NB4 (cell line): Measurements from ENCODE around the gene BCL7C.

Source experiments
- CTCF ChIP-seq: IDR thresholded peaks from one replicate; pipeline ENCODE4 v1.5.1; 2012; ENCODE audit warnings: low read depth, low read length
- MAX ChIP-seq: IDR thresholded peaks from 2 replicates; pipeline ENCODE4 v1.6.1; 2011; ENCODE audit warnings: low read depth, low read length

DNA sequence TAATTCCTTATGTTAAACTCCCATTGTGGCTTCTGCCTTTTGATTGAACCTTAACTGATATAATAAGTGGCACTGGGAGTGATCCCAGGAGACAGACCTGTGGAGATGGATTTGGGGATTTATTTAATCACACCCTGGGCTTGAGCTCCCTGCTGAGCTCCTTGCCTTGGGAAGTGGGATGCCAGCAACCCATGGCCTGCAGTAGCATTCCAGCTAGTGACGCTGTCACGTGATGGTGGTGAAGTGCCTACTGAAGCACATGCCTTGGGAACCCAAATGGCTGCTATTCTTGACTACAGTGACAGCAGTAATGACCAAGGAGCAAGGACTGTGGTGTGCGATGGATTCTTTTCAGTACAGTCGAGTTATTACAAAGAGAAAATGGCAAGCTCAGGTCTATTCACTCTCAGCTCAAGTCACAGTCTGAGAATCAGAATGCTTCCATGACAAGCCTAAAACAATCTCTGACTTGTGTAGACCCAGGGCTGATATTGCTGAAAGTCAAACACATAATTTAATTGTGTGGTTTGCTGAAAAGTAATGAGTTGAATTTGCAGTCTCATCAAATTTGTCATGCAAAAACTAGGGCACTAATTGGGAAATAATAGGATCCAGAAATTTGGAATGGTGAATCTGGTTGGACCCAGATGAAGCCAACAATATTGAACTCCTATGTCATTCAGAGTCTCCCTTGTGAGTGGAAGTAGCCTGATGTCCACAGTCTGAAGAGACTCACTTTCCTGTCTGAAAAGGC is 47.1 kb downstream of the BCL7C start:
- TF ChIP-seq CTCF = no peak
- no peak for TF ChIP-seq MAX
